Endothelial cell of umbilical vein (primary cell): ENCODE measurements around the gene UGGT2. TPM values are rescaled to one million over a fixed set of nuclear protein-coding genes. Genes with fewer than 3 reads are reported as not detected.

Source experiments
- BruUV-seq: library from RNA; stranded (reverse); fragments of 400-500 nt; replicated peaks from 2 replicates; lab custom pipeline; 2021; lab: Mats Ljungman, UMichigan
- CTCF ChIA-PET: fragments of 300-600, 350-600 bp; sonication (Branson Sonifier 250); formaldehyde crosslinking; loops from one replicate; lab custom pipeline; 2021; ENCODE audit warnings: antibody characterized with exemption, inconsistent platforms; lab: Charles Lee
- POLR2A ChIA-PET: fragments of 300-600, 350-600 bp; sonication (Branson Sonifier 250); formaldehyde crosslinking; loops from one replicate; lab custom pipeline; 2021; ENCODE audit warnings: antibody characterized with exemption, inconsistent platforms; lab: Charles Lee
- DNase-seq: peaks from one replicate; pipeline ENCODE4 v3.0.0-alpha.2; 2011; ENCODE audit warnings: low read depth, low spot score
- FAIRE-seq: peaks from 2 replicates; lab custom pipeline; 2011; peaks lifted over from hg19 to GRCh38; lab: Jason Lieb, UNC
- H2AFZ ChIP-seq: 2 replicates; pipeline ENCODE4 v1.6.0; 2012; ENCODE audit warnings: low read depth, low read length, control low read depth, inconsistent platforms
- H3K27ac ChIP-seq: 2 replicates; pipeline ENCODE4 v1.5.1; 2011; ENCODE audit warnings: low read depth, mild to moderate bottlenecking, control low read depth, low read length, moderate library complexity; ENCODE audit not compliant: insufficient read depth
- H3K27me3 ChIP-seq, 2 experiments: 2 replicates each; pipeline versions ENCODE4 v1.6.0 to v1.6.1; 2011; ENCODE audit warnings: low read length in 2 of 2, mixed read lengths in 1 of 2; ENCODE audit not compliant: control insufficient read depth in 2 of 2, insufficient read depth in 2 of 2
- H3K36me3 ChIP-seq, 2 experiments: 2 replicates in 1 of 2; 3 replicates in 1 of 2; pipeline ENCODE4 v1.5.1; 2011; ENCODE audit warnings: low read length in 2 of 2, mild to moderate bottlenecking in 1 of 2, moderate library complexity in 1 of 2; ENCODE audit not compliant: control insufficient read depth in 2 of 2, insufficient read depth in 2 of 2; ENCODE audit errors: extremely low read depth in 1 of 2
- H3K4me1 ChIP-seq: 3 replicates; pipeline ENCODE4 v1.5.1; 2011; ENCODE audit warnings: mild to moderate bottlenecking, low read length; ENCODE audit not compliant: control insufficient read depth, insufficient read depth; ENCODE audit errors: extremely low read depth
- H3K4me2 ChIP-seq: 2 replicates; pipeline ENCODE4 v1.6.1; 2011; ENCODE audit warnings: low read length, control low read depth, mixed read lengths; ENCODE audit not compliant: insufficient read depth
- H3K4me3 ChIP-seq, 3 experiments: fragments of 200-600 bp in 1 of 3; sonication (generic), shearing (Covaris generic) in 1 of 3; replicated peaks in 1 of 3; 2 replicates each; pipeline ENCODE4 v1.5.1; 2011 to 2016; ENCODE audit warnings: control low read depth in 3 of 3, low read length in 3 of 3, mild to moderate bottlenecking in 2 of 3, inconsistent platforms in 1 of 3, low read depth in 1 of 3, moderate library complexity in 1 of 3; ENCODE audit not compliant: insufficient read depth in 1 of 3
- H3K79me2 ChIP-seq: 2 replicates; pipeline ENCODE4 v1.6.0; 2012; ENCODE audit warnings: low read length, inconsistent platforms; ENCODE audit not compliant: control insufficient read depth, insufficient read depth
- H3K9ac ChIP-seq: replicated peaks from 2 replicates; pipeline ENCODE3; 2011; ENCODE audit warnings: low read length, control low read depth; ENCODE audit not compliant: insufficient read depth; ENCODE audit errors: extremely low read depth
- H3K9me1 ChIP-seq: replicated peaks from 3 replicates; pipeline ENCODE4 v1.6.0; 2011; ENCODE audit warnings: mild to moderate bottlenecking, low read length; ENCODE audit not compliant: control insufficient read depth, insufficient read depth; ENCODE audit errors: extremely low read depth
- H3K9me3 ChIP-seq: replicated peaks from 2 replicates; pipeline ENCODE4 v1.5.1; 2012; ENCODE audit warnings: low read length, inconsistent platforms; ENCODE audit not compliant: control insufficient read depth, insufficient read depth
- H4K20me1 ChIP-seq: replicated peaks from 2 replicates; pipeline ENCODE3; 2011; ENCODE audit warnings: mild to moderate bottlenecking, low read length; ENCODE audit not compliant: control insufficient read depth, insufficient read depth; ENCODE audit errors: extremely low read depth
- CTCF ChIP-seq, 2 donors: IDR thresholded peaks; 1 replicate in 1 of 2; 2 replicates in 1 of 2; pipeline ENCODE4 v1.5.1; 2011; ENCODE audit warnings: low read length in 2 of 2, mild to moderate bottlenecking in 2 of 2, moderate library complexity in 2 of 2, control low read depth in 1 of 2, inconsistent platforms in 1 of 2, low read depth in 1 of 2; ENCODE audit not compliant: insufficient read depth in 1 of 2; ENCODE audit errors: extremely low read depth in 1 of 2
- EZH2 ChIP-seq: IDR thresholded peaks from 2 replicates; pipeline ENCODE4 v1.6.1; 2012; ENCODE audit warnings: borderline replicate concordance, low read depth, mild to moderate bottlenecking, moderate library complexity, low read length, inconsistent platforms; ENCODE audit not compliant: severe bottlenecking
- FOS ChIP-seq: IDR thresholded peaks from 2 replicates; pipeline ENCODE4 v1.6.1; 2011; ENCODE audit warnings: mild to moderate bottlenecking, low read length, moderate library complexity, borderline replicate concordance; ENCODE audit not compliant: insufficient read depth
- GATA2 ChIP-seq: IDR thresholded peaks from 2 replicates; pipeline ENCODE4 v1.7.0; 2011; ENCODE audit warnings: low read depth, mild to moderate bottlenecking, moderate library complexity, mixed read lengths, low read length; ENCODE audit not compliant: insufficient read length, insufficient read depth
- JUN ChIP-seq: IDR thresholded peaks from 2 replicates; pipeline ENCODE4 v1.6.1; 2011; ENCODE audit warnings: borderline replicate concordance, low read depth; ENCODE audit not compliant: insufficient read length, insufficient read depth
- MAX ChIP-seq: IDR thresholded peaks from 2 replicates; pipeline ENCODE4 v1.6.1; 2011; ENCODE audit not compliant: insufficient read depth, insufficient read length
- MYC ChIP-seq: IDR thresholded peaks from one replicate; pipeline ENCODE4 v1.6.1; 2011; ENCODE audit warnings: mild to moderate bottlenecking, low read depth, low read length
- POLR2A ChIP-seq: IDR thresholded peaks from 2 replicates; pipeline ENCODE4 v1.6.1; 2012; ENCODE audit warnings: low read depth, mild to moderate bottlenecking, control low read depth, low read length
- POLR2AphosphoS5 ChIP-seq: IDR thresholded peaks from 2 replicates; pipeline ENCODE4 v1.6.1; 2012; ENCODE audit warnings: low read depth, mild to moderate bottlenecking, control low read depth, low read length, moderate library complexity; ENCODE audit not compliant: insufficient read depth
- dilution Hi-C: fragments of 300-500 bp; cut with MboI; formaldehyde crosslinking; loops from one replicate; pipeline ENCODE4 v1.15.0; 2019; ENCODE audit warnings: low sequenced_read_pairs; ENCODE audit not compliant: extremely low pct_ligation_motif_present
- intact Hi-C: fragments of 100-400 bp; cut with micrococcal nuclease; formaldehyde crosslinking; loops from one replicate; pipeline ENCODE4 v1.10.0; 2022
- polyA plus RNA-seq, 4 experiments: library from polyadenylated mRNA; depleted of rRNA in 3 of 4; stranded (reverse) in 3 of 4; unstranded in 1 of 4; fragments of >200 nt; gene quantifications; 2 replicates each; pipeline versions ENCODE4 v1.2.1 to v1.2.3, GENCODE V29; 2011 to 2012; ENCODE audit warnings: missing spikeins in 1 of 4
- total RNA-seq: library from RNA; stranded (reverse); gene quantifications from 2 replicates; pipeline ENCODE4 v1.2.3, GENCODE V29; 2021

UGGT2 gene
- total and polyA plus RNA-seq, 2 donors (not counting 3 experiments of a cell fraction or from before 2014, with no cell fraction given), result 4.6 to 25.1 TPM

GRCh38 chr13:95779522-95779921 is 273.7 kb downstream of the UGGT2 start:
- CTCF ChIA-PET, result interaction anchor here (0.7 kb wide), 1 partner anchor 55 kb away, joined by 3 read pairs; no protein-coding TSS in a partner anchor
- H3K79me2 ChIP-seq, result no peaks in the 10 kb centered on the region
- no peaks in the 10 kb centered on the region for H3K36me3 ChIP-seq
- H3K27ac ChIP-seq, result no peak overlapping the region
- no peak overlapping the region for H3K9ac ChIP-seq
- dilution Hi-C loops (no loop called here), intact Hi-C loops (no loop called here)
- H3K27me3 ChIP-seq, result no peaks in the 10 kb centered on the region
- no peak overlapping the region for H2AFZ ChIP-seq
- no peaks in the 10 kb centered on the region for H3K9me3 ChIP-seq
- H3K4me3 ChIP-seq, result no peak overlapping the region
- H3K4me1 ChIP-seq, result peaks cover 12% of the 10 kb centered on the region
- no peaks in the 10 kb centered on the region for H3K9me1 ChIP-seq
- no peak overlapping the region for H3K4me2 ChIP-seq
- TF ChIP-seq MYC (no peak), FOS (no peak), MAX (no peak), JUN (no peak), POLR2A (no peak), CTCF (IDR thresholded peaks at IDR 0.05; ENCODE audit: extremely low read depth in 1 of 2, insufficient read depth in 1 of 2, low read depth in 1 of 2, low read length in 2 of 2) (no peak), EZH2 (no peak), GATA2 (no peak), POLR2AphosphoS5 (no peak)
- DNase-seq, result no peak
- FAIRE-seq, result no peak
- no TSS peak for BruUV-seq
- POLR2A ChIA-PET, result no interaction called here
- H4K20me1 ChIP-seq, result no peaks in the 10 kb centered on the region
